SK-N-SH (cell line): ENCODE results near the gene RS1. TPM values are rescaled to one million over a fixed set of nuclear protein-coding genes. Genes with fewer than 3 reads are reported as not detected.

Experiments used
- CTCF ChIA-PET: fragments of 300-600, 350-600 bp; formaldehyde crosslinking; extraction: SDS; loops from one replicate; lab custom pipeline; 2021; lab: Yijun Ruan, JAX
- POLR2A ChIA-PET: fragments of 350-600 bp; sonication (Branson Sonifier 250); formaldehyde crosslinking; extraction: SDS; loops from one replicate; lab custom pipeline; 2020; ENCODE audit warnings: antibody characterized with exemption, inconsistent platforms; lab: Yijun Ruan, JAX
- DNase-seq: peaks from one replicate; pipeline ENCODE4 v3.0.0; 2012
- H2AFZ ChIP-seq: fragments of 200-600 bp; sonication (generic); 2 replicates; pipeline ENCODE4 v1.8.1; 2016; ENCODE audit warnings: antibody characterized with exemption, mild to moderate bottlenecking, low read depth
- H3F3A ChIP-seq: fragments of 200-600 bp; sonication (generic); replicated peaks from 2 replicates; pipeline ENCODE3; 2016; ENCODE audit warnings: antibody characterized with exemption, mild to moderate bottlenecking; ENCODE audit not compliant: insufficient read depth
- H3K27ac ChIP-seq, 2 experiments: fragments of 200-500 bp in 1 of 2; fragments of 200-600 bp in 1 of 2; sonication (Bioruptor generic) in 1 of 2; sonication (generic), shearing (Covaris generic) in 1 of 2; 2 replicates each; pipeline versions ENCODE4 v1.5.1 to v1.6.1; 2014 to 2016; ENCODE audit warnings: low read depth in 2 of 2, inconsistent platforms in 1 of 2, low read length in 1 of 2, mild to moderate bottlenecking in 1 of 2, mixed read lengths in 1 of 2
- H3K27me3 ChIP-seq: fragments of 200-600 bp; sonication (generic), shearing (Covaris generic); 2 replicates; pipeline ENCODE4 v1.6.1; 2016; ENCODE audit warnings: mixed run types; ENCODE audit not compliant: insufficient read depth
- H3K36me3 ChIP-seq, 2 experiments: fragments of 200-500 bp in 1 of 2; fragments of 200-600 bp in 1 of 2; sonication (Bioruptor generic) in 1 of 2; sonication (generic) in 1 of 2; replicated peaks in 1 of 2; 2 replicates each; pipeline versions ENCODE3 to v1.5.1; 2014 to 2016; ENCODE audit warnings: low read length in 1 of 2, mild to moderate bottlenecking in 1 of 2; ENCODE audit not compliant: insufficient read depth in 2 of 2, control insufficient read depth in 1 of 2
- H3K4me1 ChIP-seq, 2 experiments: fragments of 200-500 bp in 1 of 2; fragments of 200-600 bp in 1 of 2; sonication (Bioruptor generic) in 1 of 2; sonication (generic), shearing (Covaris generic) in 1 of 2; 2 replicates each; pipeline versions ENCODE4 v1.5.1 to v1.6.1; 2014 to 2016; ENCODE audit warnings: low read depth in 1 of 2, low read length in 1 of 2, mixed run types in 1 of 2; ENCODE audit not compliant: insufficient read depth in 2 of 2, control insufficient read depth in 1 of 2
- H3K4me2 ChIP-seq: fragments of 200-600 bp; sonication (generic), shearing (Covaris generic); 2 replicates; pipeline ENCODE4 v1.6.1; 2017; ENCODE audit warnings: mixed run types
- H3K4me3 ChIP-seq, 2 experiments: fragments of 200-500 bp in 1 of 2; fragments of 200-600 bp in 1 of 2; sonication (Bioruptor generic) in 1 of 2; sonication (generic), shearing (Covaris generic) in 1 of 2; 2 replicates each; pipeline versions ENCODE4 v1.5.1 to v1.8.1; 2014 to 2016; ENCODE audit warnings: low read depth in 2 of 2, inconsistent platforms in 1 of 2, low read length in 1 of 2, mild to moderate bottlenecking in 1 of 2, mixed read lengths in 1 of 2, moderate library complexity in 1 of 2
- H3K79me2 ChIP-seq: fragments of 200-600 bp; sonication (generic); 2 replicates; pipeline ENCODE4 v1.8.1; 2017; ENCODE audit warnings: mild to moderate bottlenecking; ENCODE audit not compliant: insufficient read depth
- H3K9ac ChIP-seq: fragments of 200-600 bp; sonication (generic); 2 replicates; pipeline ENCODE4 v1.6.1; 2017; ENCODE audit warnings: mixed run types
- H3K9me2 ChIP-seq: fragments of 200-600 bp; sonication (generic); 2 replicates; pipeline ENCODE4 v1.6.1; 2017; ENCODE audit warnings: mixed run types
- H3K9me3 ChIP-seq: fragments of 200-600 bp; sonication (generic); 2 replicates; pipeline ENCODE4 v1.6.1; 2017; ENCODE audit warnings: mixed run types, mild to moderate bottlenecking, moderate library complexity
- H4K20me1 ChIP-seq: fragments of 200-600 bp; sonication (generic); 2 replicates; pipeline ENCODE4 v1.6.1; 2017; ENCODE audit warnings: mild to moderate bottlenecking, mixed run types; ENCODE audit not compliant: insufficient read depth
- FOXJ3 ChIP-seq: sonication (generic); formaldehyde crosslinking; IDR thresholded peaks from 2 replicates; pipeline ENCODE4 v1.5.1; 2020; ENCODE audit warnings: mild to moderate bottlenecking, missing genetic modification reagents
- MAX ChIP-seq: IDR thresholded peaks from 2 replicates; pipeline ENCODE4 v1.4.0; 2012; ENCODE audit warnings: low read depth
- NRF1 ChIP-seq: IDR thresholded peaks from 2 replicates; pipeline ENCODE4 v1.6.1; 2012; ENCODE audit warnings: low read depth, mild to moderate bottlenecking, low read length
- RAD21 ChIP-seq: IDR thresholded peaks from 2 replicates; pipeline ENCODE4 v1.6.1; 2012; ENCODE audit warnings: mild to moderate bottlenecking, low read length
- RCOR1 ChIP-seq: fragments of 150-350 bp; IDR thresholded peaks from 2 replicates; pipeline ENCODE4 v1.6.1; 2017; ENCODE audit warnings: antibody characterized with exemption, low read length
- REST ChIP-seq: IDR thresholded peaks from 2 replicates; pipeline ENCODE4 v1.6.1; 2012; ENCODE audit warnings: mild to moderate bottlenecking, low read depth, low read length, moderate library complexity
- SMC3 ChIP-seq: IDR thresholded peaks from 2 replicates; pipeline ENCODE4 v1.6.1; 2012; ENCODE audit warnings: low read depth, low read length, improper control_type of control experiment
- TCF12 ChIP-seq: IDR thresholded peaks from 2 replicates; pipeline ENCODE4 v1.4.0; 2012
- USF2 ChIP-seq: fragments of 150-350 bp; IDR thresholded peaks from 2 replicates; pipeline ENCODE4 v1.6.1; 2017; ENCODE audit warnings: antibody characterized with exemption, low read length, low read depth, borderline replicate concordance
- YY1 ChIP-seq: IDR thresholded peaks from 2 replicates; pipeline ENCODE4 v1.4.0; 2012; ENCODE audit warnings: low read depth, mild to moderate bottlenecking
- WGBS: methylation state at CpG from one replicate; pipeline ENCODE4 v1.1.6; 2017; ENCODE audit warnings: low lambda C conversion rate; 5-methylcytosine and 5-hydroxymethylcytosine counted together
- polyA plus RNA-seq, 3 experiments: library from polyadenylated mRNA; depleted of rRNA; stranded (reverse); fragments of >200 nt; gene quantifications; 2 replicates each; pipeline ENCODE4 v1.2.3, GENCODE V29; 2012

The RS1 gene
- polyA plus RNA-seq, 1 of the 3 experiments (the other 2 are of a cell fraction): not detected

DNA sequence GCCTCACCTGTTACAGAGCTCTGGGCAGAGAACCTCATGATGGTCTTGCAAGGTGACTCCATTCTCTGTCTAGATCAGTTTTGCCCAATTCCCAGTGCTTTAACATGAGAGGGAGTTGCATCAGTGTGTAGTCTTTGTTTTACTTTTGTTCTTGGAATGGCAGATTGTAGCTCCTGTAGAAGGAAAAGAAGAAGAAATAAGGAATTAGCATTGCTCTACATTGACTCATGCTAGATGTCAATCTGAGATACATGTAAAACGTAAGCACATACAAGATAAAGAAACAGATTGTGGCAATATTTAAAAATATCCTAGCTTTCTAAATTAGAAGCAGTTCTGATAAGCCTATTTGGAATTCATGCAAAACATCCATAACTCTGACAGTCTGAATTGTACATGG lies 19.5 kb upstream of the RS1 start:
- Histone ChIP-seq H3K4me1 (peaks cover 0 to 10% of the 10 kb centered on the region in 2 experiments; a peak in 2 of 4 replicates), H3K27me3 (no peaks in the 10 kb centered on the region), H2AFZ (no peak overlapping the region), H4K20me1 (no peaks in the 10 kb centered on the region), H3K9ac (no peak overlapping the region), H3K79me2 (no peaks in the 10 kb centered on the region), H3K9me2 (no peaks in the 10 kb centered on the region), H3K36me3 (no peaks in the 10 kb centered on the region), H3K4me2 (no peak overlapping the region), H3F3A (no peaks in the 10 kb centered on the region), H3K4me3 (no peak overlapping the region), H3K9me3 (no peaks in the 10 kb centered on the region), H3K27ac (peak overlapping the region in 1 of 2 experiments; percentile 77; a peak in 2 of 4 replicates)
- CTCF ChIA-PET: no interaction called here
- no peak for TF ChIP-seq SMC3
- TF ChIP-seq RCOR1: no peak
- TF ChIP-seq TCF12: no peak
- no peak for TF ChIP-seq RAD21
- TF ChIP-seq USF2: no peak
- TF ChIP-seq FOXJ3 (CRISPR knock-in tag): no peak
- TF ChIP-seq REST: no peak
- no peak for TF ChIP-seq NRF1
- WGBS: 0% methylated on average over 1 of the region's 1 CpG
- POLR2A ChIA-PET: interaction anchor here (0.9 kb wide), 1 partner anchor 95 kb away, joined by 4 read pairs; no protein-coding TSS in a partner anchor
- DNase-seq: no peak

GRCh38 chrX:18687856-18688495 lies 16.1 kb upstream of the RS1 start:
- Histone ChIP-seq H3K36me3 (no peaks in the 10 kb centered on the region), H3K9ac (no peak overlapping the region), H3K27me3 (no peaks in the 10 kb centered on the region), H3K79me2 (no peaks in the 10 kb centered on the region), H3K4me2 (no peak overlapping the region), H3K9me2 (no peaks in the 10 kb centered on the region), H3K4me1 (peaks cover 0 to 10% of the 10 kb centered on the region in 2 experiments; a peak in 2 of 4 replicates), H2AFZ (no peak overlapping the region), H3F3A (no peaks in the 10 kb centered on the region), H3K4me3 (no peak overlapping the region), H4K20me1 (no peaks in the 10 kb centered on the region), H3K9me3 (no peaks in the 10 kb centered on the region), H3K27ac (no peak overlapping the region)
- ChIA-PET POLR2A (interaction anchor here (1.0 kb wide), 1 partner anchor 13 kb away, joined by 3 read pairs; no protein-coding TSS in a partner anchor), CTCF (interaction anchor here (1.0 to 2.6 kb wide), 4 partner anchors 9 to 21 kb away, joined by 3 to 8 read pairs (median 4); partner anchors contain the start of gene PPEF1)
- TF ChIP-seq MAX (no peak), YY1 (no peak)
- 77% methylated on average over 7 of the region's 7 CpGs for WGBS
- DNase-seq: no peak
